Calu3 (cell line): ENCODE measurements around the gene GTF2H1. TPM values are rescaled to one million over a fixed set of nuclear protein-coding genes. Genes with fewer than 3 reads are reported as not detected.

ENCODE experiments used
- BruUV-seq: library from RNA; stranded (reverse); fragments of 400-500 nt; replicated peaks from 2 replicates; lab custom pipeline; 2021; lab: Mats Ljungman, UMichigan
- CTCF ChIA-PET: fragments of 300-600 bp; sonication (Branson Sonifier 250); formaldehyde crosslinking; loops from one replicate; lab custom pipeline; 2022; ENCODE audit warnings: antibody characterized with exemption; lab: Charles Lee
- DNase-seq: peaks from one replicate; pipeline ENCODE4 v3.0.0; 2022
- H3K27ac Mint-ChIP-seq: one replicate; pipeline ENCODE4 v1.8.0; 2022; ENCODE audit warnings: mixed read lengths; ENCODE audit not compliant: unreplicated experiment
- H3K27me3 Mint-ChIP-seq: one replicate; pipeline ENCODE4 v1.8.0; 2022; ENCODE audit warnings: mixed read lengths; ENCODE audit not compliant: unreplicated experiment
- H3K36me3 Mint-ChIP-seq: one replicate; pipeline ENCODE4 v1.8.0; 2022; ENCODE audit warnings: mild to moderate bottlenecking, moderate library complexity, mixed read lengths; ENCODE audit not compliant: insufficient read depth, unreplicated experiment
- H3K4me1 Mint-ChIP-seq: one replicate; pipeline ENCODE4 v1.8.0; 2022; ENCODE audit warnings: mild to moderate bottlenecking, low read depth, mixed read lengths; ENCODE audit not compliant: unreplicated experiment
- H3K4me3 Mint-ChIP-seq: one replicate; pipeline ENCODE4 v1.8.0; 2022; ENCODE audit warnings: mild to moderate bottlenecking, low read depth, moderate library complexity, mixed read lengths; ENCODE audit not compliant: unreplicated experiment
- H3K9me3 Mint-ChIP-seq: one replicate; pipeline ENCODE4 v1.8.0; 2022; ENCODE audit warnings: low read depth, mixed read lengths; ENCODE audit not compliant: unreplicated experiment
- CTCF ChIP-seq: fragments of 200-600 bp; IDR thresholded peaks from one replicate; pipeline ENCODE4 v1.8.0; 2022; ENCODE audit warnings: antibody characterized with exemption; ENCODE audit not compliant: unreplicated experiment
- intact Hi-C: fragments of 100-400 bp; cut with micrococcal nuclease; formaldehyde crosslinking; loops from one replicate; pipeline ENCODE4 v1.10.0; 2022; ENCODE audit not compliant: unreplicated experiment
- total RNA-seq: library from RNA; stranded (reverse); gene quantifications from 2 replicates; pipeline ENCODE4 v1.2.3, GENCODE V29; 2022

GTF2H1 gene
- total RNA-seq, 1 experiment from 2014 or later, result 43.0 TPM

GRCh38 chr11:18285841-18286240 lies 36.5 kb upstream of the GTF2H1 start:
- H3K4me3 Mint-ChIP-seq, result no peak overlapping the region
- no peaks in the 10 kb centered on the region for H3K4me1 Mint-ChIP-seq
- CTCF ChIA-PET, result no interaction called here
- peaks cover 6% of the 10 kb centered on the region for H3K36me3 Mint-ChIP-seq
- no TSS peak for BruUV-seq
- no peak overlapping the region for H3K27ac Mint-ChIP-seq
- no peak for TF ChIP-seq CTCF
- intact Hi-C loops, result no loop called here
- no peak for DNase-seq
- no peaks in the 10 kb centered on the region for H3K9me3 Mint-ChIP-seq
- no peaks in the 10 kb centered on the region for H3K27me3 Mint-ChIP-seq

GRCh38 chr11:18288911-18289310 lies 33.5 kb upstream of the GTF2H1 start:
- peaks cover 15% of the 10 kb centered on the region for H3K36me3 Mint-ChIP-seq

GRCh38 chr11:18294862-18295261 lies 27.5 kb upstream of the GTF2H1 start:
- Mint-ChIP-seq H3K27me3 (no peaks in the 10 kb centered on the region), H3K9me3 (no peaks in the 10 kb centered on the region), H3K36me3 (peaks cover 41% of the 10 kb centered on the region), H3K27ac (no peak overlapping the region), H3K4me1 (no peaks in the 10 kb centered on the region), H3K4me3 (no peak overlapping the region)
- no peak for TF ChIP-seq CTCF
- no peak for DNase-seq
- intact Hi-C loops, result no loop called here
- CTCF ChIA-PET, result no interaction called here
- BruUV-seq, result no TSS peak

More at GRCh38 chr11:18288911-18289310, 33.5 kb upstream of the GTF2H1 start:
- intact Hi-C loops, result no loop called here
- no peaks in the 10 kb centered on the region for H3K4me1 Mint-ChIP-seq
- CTCF ChIA-PET, result no interaction called here
- BruUV-seq, result no TSS peak
- H3K27me3 Mint-ChIP-seq, result no peaks in the 10 kb centered on the region
- no peaks in the 10 kb centered on the region for H3K9me3 Mint-ChIP-seq
- H3K27ac Mint-ChIP-seq, result no peak overlapping the region
- no peak for TF ChIP-seq CTCF
- no peak overlapping the region for H3K4me3 Mint-ChIP-seq
- no peak for DNase-seq

GRCh38 chr11:18295316-18295715 lies 27.1 kb upstream of the GTF2H1 start:
- CTCF ChIA-PET, result no interaction called here
- intact Hi-C loops, result no loop called here
- no peak for TF ChIP-seq CTCF
- Mint-ChIP-seq H3K36me3 (peaks cover 46% of the 10 kb centered on the region), H3K27ac (no peak overlapping the region), H3K4me1 (no peaks in the 10 kb centered on the region), H3K4me3 (no peak overlapping the region), H3K9me3 (no peaks in the 10 kb centered on the region), H3K27me3 (no peaks in the 10 kb centered on the region)
- no TSS peak for BruUV-seq
- no peak for DNase-seq
